Panc1 (cell line): Measurements from ENCODE around the gene PFN3.

Experiments used
- POLR2AphosphoS5 ChIP-seq: IDR thresholded peaks from 2 replicates; pipeline ENCODE4 v1.6.1; 2012; ENCODE audit warnings: mild to moderate bottlenecking, low read depth, low read length, moderate library complexity
- TF ChIP-seq, protein P1 (sequence below): fragments of 450-650 bp; IDR thresholded peaks from 2 replicates; pipeline ENCODE4 v1.5.1; 2017; ENCODE audit warnings: mild to moderate bottlenecking

DNA sequence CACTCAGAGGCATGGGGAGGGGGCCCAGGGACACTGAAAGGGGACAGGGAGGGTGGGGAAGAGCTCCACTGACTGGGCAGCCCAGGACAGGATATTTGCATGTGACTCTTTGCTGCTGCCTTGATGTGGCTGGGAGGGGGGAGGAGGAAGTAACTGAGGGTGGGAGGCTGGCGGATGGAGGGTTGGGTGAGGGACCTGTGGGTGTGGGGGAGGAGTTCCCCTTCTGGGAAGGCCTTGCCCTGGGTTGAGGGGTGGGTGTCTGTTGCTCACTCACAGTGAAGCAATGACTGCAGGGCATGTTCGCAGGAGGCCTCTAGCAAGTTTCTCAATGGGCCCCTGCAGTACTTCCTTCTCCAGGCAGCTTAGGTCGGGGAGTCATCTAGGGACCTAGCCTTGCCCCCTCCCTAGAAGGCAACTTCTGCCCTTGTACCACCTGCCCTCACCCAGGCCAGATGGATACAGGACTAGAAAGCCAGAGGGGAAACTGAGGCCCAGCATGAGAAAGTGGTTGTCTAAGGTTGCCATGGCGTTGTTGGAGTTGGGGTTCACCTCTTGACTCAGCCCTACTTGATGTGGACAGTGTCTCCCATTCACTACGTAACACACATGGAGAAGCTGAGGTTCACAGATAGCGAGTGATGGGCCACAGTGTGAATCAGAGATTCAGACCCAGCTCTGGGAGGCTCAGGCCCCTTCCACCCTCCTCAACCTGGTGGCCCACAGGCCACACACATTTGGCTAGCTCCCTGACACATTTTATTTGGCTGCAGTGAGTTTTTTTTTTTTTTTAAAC is 29.0 kb upstream of the PFN3 start:
- TF ChIP-seq, protein P1, sequence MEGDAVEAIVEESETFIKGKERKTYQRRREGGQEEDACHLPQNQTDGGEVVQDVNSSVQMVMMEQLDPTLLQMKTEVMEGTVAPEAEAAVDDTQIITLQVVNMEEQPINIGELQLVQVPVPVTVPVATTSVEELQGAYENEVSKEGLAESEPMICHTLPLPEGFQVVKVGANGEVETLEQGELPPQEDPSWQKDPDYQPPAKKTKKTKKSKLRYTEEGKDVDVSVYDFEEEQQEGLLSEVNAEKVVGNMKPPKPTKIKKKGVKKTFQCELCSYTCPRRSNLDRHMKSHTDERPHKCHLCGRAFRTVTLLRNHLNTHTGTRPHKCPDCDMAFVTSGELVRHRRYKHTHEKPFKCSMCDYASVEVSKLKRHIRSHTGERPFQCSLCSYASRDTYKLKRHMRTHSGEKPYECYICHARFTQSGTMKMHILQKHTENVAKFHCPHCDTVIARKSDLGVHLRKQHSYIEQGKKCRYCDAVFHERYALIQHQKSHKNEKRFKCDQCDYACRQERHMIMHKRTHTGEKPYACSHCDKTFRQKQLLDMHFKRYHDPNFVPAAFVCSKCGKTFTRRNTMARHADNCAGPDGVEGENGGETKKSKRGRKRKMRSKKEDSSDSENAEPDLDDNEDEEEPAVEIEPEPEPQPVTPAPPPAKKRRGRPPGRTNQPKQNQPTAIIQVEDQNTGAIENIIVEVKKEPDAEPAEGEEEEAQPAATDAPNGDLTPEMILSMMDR: no peak
- no peak for TF ChIP-seq POLR2AphosphoS5
